Dermis microvascular lymphatic vessel endothelial cell (primary cell): ENCODE measurements around the gene DAND5. TPM values are rescaled to one million over a fixed set of nuclear protein-coding genes. Genes with fewer than 3 reads are reported as not detected.

Experiments used
- DNase-seq, 2 donors: peaks; one replicate each; pipeline versions ENCODE4 v3.0.0 to v3.0.0-alpha.2; 2010; ENCODE audit warnings: low read depth in 2 of 2
- total RNA-seq: library from RNA; depleted of rRNA; stranded (reverse); fragments of >200 nt; gene quantifications from 2 replicates; pipeline ENCODE4 v1.2.1, GENCODE V29; 2014

Gene DAND5
- total RNA-seq, 1 donor from 2014 or later: 0.26 TPM

DNA sequence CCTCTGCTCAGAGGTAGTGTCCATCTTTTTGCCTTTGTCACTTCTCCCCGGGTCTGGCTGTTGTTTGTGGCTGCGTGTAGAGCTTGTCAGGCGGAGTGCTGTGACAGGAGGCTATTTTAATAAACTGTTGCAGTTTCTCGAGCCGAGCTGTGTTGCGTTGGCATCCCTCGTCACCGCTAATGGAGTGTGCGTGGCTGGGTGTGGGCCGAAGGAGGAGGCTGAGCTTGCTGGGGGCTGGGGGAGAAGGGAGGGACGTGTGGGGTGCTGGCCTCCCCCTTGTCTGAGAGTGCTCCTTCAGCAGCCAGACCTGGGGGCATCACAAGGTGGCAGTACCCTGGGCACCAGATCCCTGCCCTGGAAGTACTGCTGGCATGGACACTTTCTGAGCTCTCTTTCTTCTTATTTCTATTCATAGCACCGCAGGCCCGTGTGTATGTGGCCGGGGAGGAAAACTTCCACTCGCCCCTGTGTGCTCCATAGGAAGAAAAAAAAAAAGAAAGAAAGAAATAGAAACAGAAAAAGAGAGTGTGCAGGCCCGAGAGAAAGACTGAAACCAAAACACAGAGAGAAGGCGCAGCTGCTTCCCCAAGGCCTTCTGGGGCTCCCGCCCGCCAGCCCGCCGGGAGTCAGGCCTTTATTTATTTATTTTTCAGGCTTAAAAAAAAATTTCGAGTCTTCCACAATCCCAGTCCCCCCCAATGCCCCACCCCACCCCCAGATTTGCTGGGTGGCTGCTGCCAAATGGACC is 52.9 kb downstream of the DAND5 start:
- DNase-seq: no peak

DNA sequence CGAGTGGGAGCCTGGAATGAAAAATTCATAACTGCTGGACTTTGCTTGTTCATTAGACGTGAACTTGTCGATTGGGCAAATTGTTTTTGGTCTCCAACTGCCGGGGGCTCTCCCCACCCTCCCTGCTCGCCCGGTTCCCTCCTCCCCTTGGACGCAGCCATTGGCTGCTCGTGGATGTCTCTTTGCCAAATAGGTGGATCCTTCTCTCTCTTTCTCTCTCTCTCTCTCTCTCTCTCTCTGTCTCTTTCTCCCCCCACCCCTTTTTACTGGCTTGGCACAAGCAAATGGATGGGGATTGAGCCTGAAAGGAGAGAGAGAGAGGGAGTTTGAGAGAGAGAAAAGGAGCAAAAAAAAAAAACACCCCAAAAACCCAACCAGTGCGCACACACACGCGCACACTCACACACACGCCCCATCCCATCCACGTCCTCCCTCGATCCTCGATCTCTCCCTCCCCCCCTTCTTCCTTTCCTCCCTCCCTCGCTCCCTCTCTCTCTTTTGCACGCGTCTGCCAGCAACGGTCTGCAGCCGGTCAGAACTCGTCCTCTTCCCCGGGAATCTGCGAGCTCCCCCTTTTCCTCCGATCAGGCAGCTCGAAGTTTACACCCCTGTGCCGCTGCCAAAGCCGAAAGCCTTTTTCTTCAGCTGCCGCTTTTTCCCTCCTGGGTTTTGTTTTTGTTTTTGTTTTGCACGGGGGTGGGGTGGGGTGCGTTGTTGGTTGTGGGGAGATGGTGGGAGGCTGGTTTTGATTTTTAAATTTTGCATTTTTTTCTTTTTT is 53.7 kb downstream of the DAND5 start:
- DNase-seq: peak; percentile 71 to 82

- no peak for DNase-seq
Observed at GRCh38 chr19:13023656-13024055, 54.3 kb downstream of the DAND5 start.

Other genes starting within 250 kb of the DAND5 start
- 14.2 and 34.3 TPM in 2 replicates for gene TNPO2, start 245.6 kb upstream of the DAND5 start, total RNA-seq
- gene TRIR, start 234.9 kb upstream of the DAND5 start, total RNA-seq: 120 and 166 TPM in 2 replicates
- gene GET3, start 232.1 kb upstream of the DAND5 start, total RNA-seq: 82.2 and 92.3 TPM in 2 replicates
- not detected in 2 replicates for gene BEST2, start 217.8 kb upstream of the DAND5 start, total RNA-seq
- gene HOOK2, start 194.0 kb upstream of the DAND5 start, total RNA-seq: 6.2 and 12.0 TPM in 2 replicates
- gene JUNB, start 178.1 kb upstream of the DAND5 start, total RNA-seq: 71.4 and 164 TPM in 2 replicates
- 199 and 256 TPM in 2 replicates for gene PRDX2, start 167.8 kb upstream of the DAND5 start, total RNA-seq
- gene THSD8, start 167.5 kb upstream of the DAND5 start, total RNA-seq: not detected in 2 replicates
- 15.0 and 16.6 TPM in 2 replicates for gene RNASEH2A, start 163.0 kb upstream of the DAND5 start, total RNA-seq
- not detected in 2 replicates for gene RTBDN, start 135.0 kb upstream of the DAND5 start, total RNA-seq
- gene MAST1, start 131.1 kb upstream of the DAND5 start, total RNA-seq: 0.26 and 1.1 TPM in 2 replicates
- 19.1 and 33.5 TPM in 2 replicates for gene DNASE2, start 88.1 kb upstream of the DAND5 start, total RNA-seq
- gene KLF1, start 82.4 kb upstream of the DAND5 start, total RNA-seq: 0.13 and 0.25 TPM in 2 replicates
- 18.9 and 20.4 TPM in 2 replicates for gene GCDH, start 78.4 kb upstream of the DAND5 start, total RNA-seq
- gene SYCE2, start 50.3 kb upstream of the DAND5 start, total RNA-seq: 0.25 and 0.26 TPM in 2 replicates
- 44.6 and 49.3 TPM in 2 replicates for gene FARSA, start 35.9 kb upstream of the DAND5 start, total RNA-seq
- 1,348 and 1,401 TPM in 2 replicates for gene CALR, start 31.0 kb upstream of the DAND5 start, total RNA-seq
- gene RAD23A, start 23.7 kb upstream of the DAND5 start, total RNA-seq: 52.4 and 59.2 TPM in 2 replicates
- gene GADD45GIP1, start 12.4 kb upstream of the DAND5 start, total RNA-seq: 17.6 and 24.0 TPM in 2 replicates
- gene NFIX, start 25.9 kb downstream of the DAND5 start, total RNA-seq: 16.9 and 22.3 TPM in 2 replicates
- 25.4 and 43.5 TPM in 2 replicates for gene LYL1, start 133.3 kb downstream of the DAND5 start, total RNA-seq
- 20.3 and 26.2 TPM in 2 replicates for gene TRMT1, start 147.2 kb downstream of the DAND5 start, total RNA-seq
- 36.2 and 46.7 TPM in 2 replicates for gene NACC1, start 148.7 kb downstream of the DAND5 start, total RNA-seq
- 57.1 and 62.4 TPM in 2 replicates for gene STX10, start 180.8 kb downstream of the DAND5 start, total RNA-seq
- gene IER2, start 180.8 kb downstream of the DAND5 start, total RNA-seq: 18.6 and 31.1 TPM in 2 replicates